HepG2 (cell line): ENCODE data around the gene TNK1. TPM values are rescaled to one million over a fixed set of nuclear protein-coding genes. Genes with fewer than 3 reads are reported as not detected.

Source experiments
- BRD4 ChIP-seq: sonication (generic); formaldehyde crosslinking; IDR thresholded peaks from 2 replicates; pipeline ENCODE4 v1.4.0; 2020; ENCODE audit warnings: missing genetic modification reagents
- GFI1 ChIP-seq: sonication (generic); formaldehyde crosslinking; IDR thresholded peaks from 2 replicates; pipeline ENCODE4 v1.5.0; 2020; ENCODE audit warnings: missing genetic modification reagents, mild to moderate bottlenecking, borderline replicate concordance
- HCFC1 ChIP-seq: fragments of 150-350 bp; IDR thresholded peaks from 2 replicates; pipeline ENCODE4 v1.6.1; 2014; ENCODE audit warnings: low read depth, low read length
- HDAC1 ChIP-seq: sonication (generic); formaldehyde crosslinking; IDR thresholded peaks from 2 replicates; pipeline ENCODE4 v1.5.1; 2020; ENCODE audit warnings: mild to moderate bottlenecking, missing genetic modification reagents
- HIVEP1 ChIP-seq: sonication (generic); formaldehyde crosslinking; IDR thresholded peaks from 2 replicates; pipeline ENCODE4 v1.4.0; 2020; ENCODE audit warnings: mild to moderate bottlenecking, missing genetic modification reagents
- HOXD1 ChIP-seq: sonication (generic); formaldehyde crosslinking; IDR thresholded peaks from 2 replicates; pipeline ENCODE4 v1.5.0; 2020; ENCODE audit warnings: missing genetic modification reagents
- JUN ChIP-seq: sonication (generic); formaldehyde crosslinking; IDR thresholded peaks from 2 replicates; pipeline ENCODE4 v1.4.0; 2020; ENCODE audit warnings: mild to moderate bottlenecking, missing genetic modification reagents
- KDM6A ChIP-seq: IDR thresholded peaks from 2 replicates; pipeline ENCODE4 v1.6.1; 2016; ENCODE audit warnings: low read depth
- KMT2B ChIP-seq: IDR thresholded peaks from 2 replicates; pipeline ENCODE4 v1.6.1; 2016; ENCODE audit warnings: missing genetic modification reagents, missing compliant biosample characterization
- MBNL3 ChIP-seq: fragments of 250-450 bp; sonication (Bioruptor Pico); conservative IDR thresholded peaks from 2 replicates; pipeline ENCODE4 v1.8.0; 2022; ENCODE audit warnings: mild to moderate bottlenecking, inconsistent platforms
- NFRKB ChIP-seq: fragments of 450-650 bp; IDR thresholded peaks from 2 replicates; pipeline ENCODE4 v1.6.1; 2017
- TBX2 ChIP-seq: sonication (generic); formaldehyde crosslinking; IDR thresholded peaks from 2 replicates; pipeline ENCODE4 v1.5.0; 2020; ENCODE audit warnings: missing genetic modification reagents, mild to moderate bottlenecking, borderline replicate concordance
- ZFP82 ChIP-seq: sonication (generic); formaldehyde crosslinking; IDR thresholded peaks from 2 replicates; pipeline ENCODE4 v1.5.1; 2020; ENCODE audit warnings: mild to moderate bottlenecking, missing genetic modification reagents, borderline replicate concordance
- ZNF282 ChIP-seq: fragments of 450-650 bp; IDR thresholded peaks from 2 replicates; pipeline ENCODE4 v1.6.1; 2018; ENCODE audit not compliant: partially characterized antibody
- ZNF3 ChIP-seq: IDR thresholded peaks from 2 replicates; pipeline ENCODE4 v1.7.0; 2017; ENCODE audit warnings: inconsistent platforms
- ZNF496 ChIP-seq: sonication (generic); formaldehyde crosslinking; IDR thresholded peaks from 2 replicates; pipeline ENCODE4 v1.8.1; 2023; ENCODE audit warnings: mild to moderate bottlenecking, moderate library complexity, missing genetic modification reagents; ENCODE audit not compliant: insufficient replicate concordance
- ZNF724P ChIP-seq: sonication (generic); formaldehyde crosslinking; IDR thresholded peaks from 2 replicates; pipeline ENCODE4 v1.8.0; 2022; ENCODE audit warnings: missing genetic modification reagents, borderline replicate concordance
- ZNF879 ChIP-seq: sonication (generic); formaldehyde crosslinking; IDR thresholded peaks from 2 replicates; pipeline ENCODE4 v1.8.1; 2023; ENCODE audit warnings: missing genetic modification reagents
- polyA plus RNA-seq, 8 experiments: library from polyadenylated mRNA; depleted of rRNA in 3 of 8; stranded (reverse) in 7 of 8; unstranded in 1 of 8; fragments of >200 nt; fragmentation: Illumina TruSeq in 4 of 8; extraction: Trizol in 4 of 8; gene quantifications; 2 replicates each; pipeline versions ENCODE4 v1.2.1 to v1.2.3, GENCODE V29; 2011 to 2016; ENCODE audit warnings: low read depth in 4 of 8, missing spikeins in 1 of 8, mixed read lengths in 1 of 8; ENCODE audit not compliant: insufficient read depth in 1 of 8
- total RNA-seq, 5 experiments: library from RNA; depleted of rRNA; stranded (reverse); fragments of >200 nt; fragmentation: Illumina TruSeq; extraction: Trizol; gene quantifications; 2 replicates each; pipeline ENCODE4 v1.2.3, GENCODE V29; 2016; ENCODE audit warnings: low read depth in 1 of 5
- TF ChIP-seq, protein P1 (sequence below): sonication (generic); formaldehyde crosslinking; conservative IDR thresholded peaks from 2 replicates; pipeline ENCODE4 v1.8.1; 2023; ENCODE audit warnings: missing genetic modification reagents
- TF ChIP-seq, protein P2 (sequence below): sonication (generic); formaldehyde crosslinking; IDR thresholded peaks from 2 replicates; pipeline ENCODE4 v1.5.1; 2020; ENCODE audit warnings: missing genetic modification reagents, mild to moderate bottlenecking, borderline replicate concordance
- TF ChIP-seq, protein P3 (sequence below): sonication (generic); formaldehyde crosslinking; IDR thresholded peaks from 2 replicates; pipeline ENCODE4 v1.4.0; 2020; ENCODE audit warnings: missing genetic modification reagents, borderline replicate concordance
- TF ChIP-seq, protein P4 (sequence below): sonication (generic); formaldehyde crosslinking; IDR thresholded peaks from 2 replicates; pipeline ENCODE4 v1.8.0; 2022; ENCODE audit warnings: mild to moderate bottlenecking, missing genetic modification reagents; ENCODE audit not compliant: insufficient replicate concordance

The TNK1 gene
- total and polyA plus RNA-seq, 2 of the 13 experiments (the other 11 are each of a cell fraction or from before 2014, with no cell fraction given) = 2.0 to 3.5 TPM

DNA sequence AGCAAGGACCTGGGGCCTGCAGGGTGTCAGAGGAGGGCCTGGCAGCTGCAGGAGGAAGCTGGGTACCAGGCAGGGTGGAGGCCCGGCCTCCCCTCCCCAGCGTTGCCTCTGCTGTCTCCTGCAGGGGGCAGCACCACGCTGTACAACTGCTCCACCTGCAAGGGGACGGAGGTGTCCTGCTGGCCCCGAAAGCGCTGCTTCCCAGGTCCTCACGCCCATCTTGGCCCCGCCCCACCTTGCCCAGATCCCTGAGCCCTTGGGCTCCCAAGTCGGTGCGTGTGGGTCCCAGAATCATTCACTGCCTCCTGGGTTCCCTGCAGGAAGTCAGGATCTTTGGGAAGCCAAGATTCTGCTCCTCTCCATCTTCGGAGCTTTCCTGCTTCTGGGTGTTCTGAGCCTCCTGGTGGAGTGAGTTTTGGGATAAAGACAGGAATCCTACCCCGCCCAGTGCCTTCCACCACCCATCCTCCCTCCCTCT lies 24.8 kb upstream of the TNK1 start (continued):
- peak; percentile 57; the same call in 1 of the 2 replicates for TF ChIP-seq TBX2 (CRISPR knock-in tag)
- no peak for TF ChIP-seq JUN
- no peak for TF ChIP-seq ZNF282
- no peak for TF ChIP-seq GFI1 (CRISPR knock-in tag)
- TF ChIP-seq HOXD1 (CRISPR knock-in tag) = no peak
- TF ChIP-seq, protein P1, sequence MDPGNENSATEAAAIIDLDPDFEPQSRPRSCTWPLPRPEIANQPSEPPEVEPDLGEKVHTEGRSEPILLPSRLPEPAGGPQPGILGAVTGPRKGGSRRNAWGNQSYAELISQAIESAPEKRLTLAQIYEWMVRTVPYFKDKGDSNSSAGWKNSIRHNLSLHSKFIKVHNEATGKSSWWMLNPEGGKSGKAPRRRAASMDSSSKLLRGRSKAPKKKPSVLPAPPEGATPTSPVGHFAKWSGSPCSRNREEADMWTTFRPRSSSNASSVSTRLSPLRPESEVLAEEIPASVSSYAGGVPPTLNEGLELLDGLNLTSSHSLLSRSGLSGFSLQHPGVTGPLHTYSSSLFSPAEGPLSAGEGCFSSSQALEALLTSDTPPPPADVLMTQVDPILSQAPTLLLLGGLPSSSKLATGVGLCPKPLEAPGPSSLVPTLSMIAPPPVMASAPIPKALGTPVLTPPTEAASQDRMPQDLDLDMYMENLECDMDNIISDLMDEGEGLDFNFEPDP (CRISPR knock-in tag) = no peak
- TF ChIP-seq, protein P2, sequence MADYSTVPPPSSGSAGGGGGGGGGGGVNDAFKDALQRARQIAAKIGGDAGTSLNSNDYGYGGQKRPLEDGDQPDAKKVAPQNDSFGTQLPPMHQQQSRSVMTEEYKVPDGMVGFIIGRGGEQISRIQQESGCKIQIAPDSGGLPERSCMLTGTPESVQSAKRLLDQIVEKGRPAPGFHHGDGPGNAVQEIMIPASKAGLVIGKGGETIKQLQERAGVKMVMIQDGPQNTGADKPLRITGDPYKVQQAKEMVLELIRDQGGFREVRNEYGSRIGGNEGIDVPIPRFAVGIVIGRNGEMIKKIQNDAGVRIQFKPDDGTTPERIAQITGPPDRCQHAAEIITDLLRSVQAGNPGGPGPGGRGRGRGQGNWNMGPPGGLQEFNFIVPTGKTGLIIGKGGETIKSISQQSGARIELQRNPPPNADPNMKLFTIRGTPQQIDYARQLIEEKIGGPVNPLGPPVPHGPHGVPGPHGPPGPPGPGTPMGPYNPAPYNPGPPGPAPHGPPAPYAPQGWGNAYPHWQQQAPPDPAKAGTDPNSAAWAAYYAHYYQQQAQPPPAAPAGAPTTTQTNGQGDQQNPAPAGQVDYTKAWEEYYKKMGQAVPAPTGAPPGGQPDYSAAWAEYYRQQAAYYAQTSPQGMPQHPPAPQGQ (CRISPR knock-in tag) = no peak
- no peak for TF ChIP-seq NFRKB
- no peak for TF ChIP-seq ZFP82 (CRISPR knock-in tag)
- TF ChIP-seq HIVEP1 (CRISPR knock-in tag) = no peak
- TF ChIP-seq, protein P3, sequence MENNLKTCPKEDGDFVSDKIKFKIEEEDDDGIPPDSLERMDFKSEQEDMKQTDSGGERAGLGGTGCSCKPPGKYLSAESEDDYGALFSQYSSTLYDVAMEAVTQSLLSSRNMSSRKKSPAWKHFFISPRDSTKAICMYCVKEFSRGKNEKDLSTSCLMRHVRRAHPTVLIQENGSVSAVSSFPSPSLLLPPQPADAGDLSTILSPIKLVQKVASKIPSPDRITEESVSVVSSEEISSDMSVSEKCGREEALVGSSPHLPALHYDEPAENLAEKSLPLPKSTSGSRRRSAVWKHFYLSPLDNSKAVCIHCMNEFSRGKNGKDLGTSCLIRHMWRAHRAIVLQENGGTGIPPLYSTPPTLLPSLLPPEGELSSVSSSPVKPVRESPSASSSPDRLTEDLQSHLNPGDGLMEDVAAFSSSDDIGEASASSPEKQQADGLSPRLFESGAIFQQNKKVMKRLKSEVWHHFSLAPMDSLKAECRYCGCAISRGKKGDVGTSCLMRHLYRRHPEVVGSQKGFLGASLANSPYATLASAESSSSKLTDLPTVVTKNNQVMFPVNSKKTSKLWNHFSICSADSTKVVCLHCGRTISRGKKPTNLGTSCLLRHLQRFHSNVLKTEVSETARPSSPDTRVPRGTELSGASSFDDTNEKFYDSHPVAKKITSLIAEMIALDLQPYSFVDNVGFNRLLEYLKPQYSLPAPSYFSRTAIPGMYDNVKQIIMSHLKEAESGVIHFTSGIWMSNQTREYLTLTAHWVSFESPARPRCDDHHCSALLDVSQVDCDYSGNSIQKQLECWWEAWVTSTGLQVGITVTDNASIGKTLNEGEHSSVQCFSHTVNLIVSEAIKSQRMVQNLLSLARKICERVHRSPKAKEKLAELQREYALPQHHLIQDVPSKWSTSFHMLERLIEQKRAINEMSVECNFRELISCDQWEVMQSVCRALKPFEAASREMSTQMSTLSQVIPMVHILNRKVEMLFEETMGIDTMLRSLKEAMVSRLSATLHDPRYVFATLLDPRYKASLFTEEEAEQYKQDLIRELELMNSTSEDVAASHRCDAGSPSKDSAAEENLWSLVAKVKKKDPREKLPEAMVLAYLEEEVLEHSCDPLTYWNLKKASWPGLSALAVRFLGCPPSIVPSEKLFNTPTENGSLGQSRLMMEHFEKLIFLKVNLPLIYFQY (CRISPR knock-in tag) = 0 out of 2 replicates have a peak, but pooled peaks have one; percentile 52
- no peak for TF ChIP-seq ZNF3 (CRISPR knock-in tag)
- TF ChIP-seq MBNL3 (CRISPR knock-in tag) = no peak
- TF ChIP-seq, protein P4, sequence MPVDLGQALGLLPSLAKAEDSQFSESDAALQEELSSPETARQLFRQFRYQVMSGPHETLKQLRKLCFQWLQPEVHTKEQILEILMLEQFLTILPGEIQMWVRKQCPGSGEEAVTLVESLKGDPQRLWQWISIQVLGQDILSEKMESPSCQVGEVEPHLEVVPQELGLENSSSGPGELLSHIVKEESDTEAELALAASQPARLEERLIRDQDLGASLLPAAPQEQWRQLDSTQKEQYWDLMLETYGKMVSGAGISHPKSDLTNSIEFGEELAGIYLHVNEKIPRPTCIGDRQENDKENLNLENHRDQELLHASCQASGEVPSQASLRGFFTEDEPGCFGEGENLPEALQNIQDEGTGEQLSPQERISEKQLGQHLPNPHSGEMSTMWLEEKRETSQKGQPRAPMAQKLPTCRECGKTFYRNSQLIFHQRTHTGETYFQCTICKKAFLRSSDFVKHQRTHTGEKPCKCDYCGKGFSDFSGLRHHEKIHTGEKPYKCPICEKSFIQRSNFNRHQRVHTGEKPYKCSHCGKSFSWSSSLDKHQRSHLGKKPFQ (CRISPR knock-in tag) = no peak
- TF ChIP-seq KMT2B (CRISPR knock-in tag) = 0 out of 2 replicates have a peak, but pooled peaks have one; percentile 21
- no peak for TF ChIP-seq BRD4
- no peak for TF ChIP-seq ZNF496 (CRISPR knock-in tag)
- TF ChIP-seq ZNF879 (CRISPR knock-in tag) = no peak
- no peak for TF ChIP-seq KDM6A (CRISPR knock-in tag)
- TF ChIP-seq ZNF724P (CRISPR knock-in tag) = no peak
- TF ChIP-seq HDAC1 (CRISPR knock-in tag) = peak; percentile 35; the same call in 1 of the 2 replicates
- no peak for TF ChIP-seq HCFC1
